AG04450 (cell line): ENCODE results near the gene SRRD. TPM values are rescaled to one million over a fixed set of nuclear protein-coding genes. Genes with fewer than 3 reads are reported as not detected.

ENCODE experiments used
- CTCF ChIA-PET: fragments of 300-600, 350-600 bp; formaldehyde crosslinking; extraction: SDS; loops from one replicate; lab custom pipeline; 2022; ENCODE audit warnings: antibody characterized with exemption, inconsistent platforms; lab: Charles Lee
- POLR2A ChIA-PET: fragments of 350-600 bp; formaldehyde crosslinking; extraction: SDS; loops from one replicate; lab custom pipeline; 2021; ENCODE audit warnings: antibody characterized with exemption, inconsistent platforms; lab: Yijun Ruan, JAX
- DNase-seq: peaks from one replicate; pipeline ENCODE4 v3.0.0-alpha.2; 2011; ENCODE audit warnings: low read depth, low spot score
- H3K27ac ChIP-seq: one replicate; pipeline ENCODE4 v1.5.1; 2012; ENCODE audit warnings: low read depth, low read length, control low read depth
- H3K27me3 ChIP-seq: one replicate; pipeline ENCODE4 v1.6.0; 2012; ENCODE audit warnings: low read length; ENCODE audit not compliant: control insufficient read depth, insufficient read depth
- H3K4me3 ChIP-seq: 2 replicates; pipeline ENCODE4 v1.5.1; 2011; ENCODE audit warnings: mild to moderate bottlenecking, low read depth, low read length, control low read depth
- H3K9me3 ChIP-seq: 2 replicates; pipeline ENCODE4 v1.5.1; 2012; ENCODE audit warnings: low read length; ENCODE audit not compliant: control insufficient read depth, insufficient read depth
- CTCF ChIP-seq: IDR thresholded peaks from 2 replicates; pipeline ENCODE4 v1.5.1; 2011; ENCODE audit warnings: low read depth, low read length, control low read depth, inconsistent platforms
- polyA plus RNA-seq: library from polyadenylated mRNA; depleted of rRNA; stranded (reverse); fragments of >200 nt; gene quantifications from 2 replicates; pipeline ENCODE4 v1.2.3, GENCODE V29; 2011

Gene SRRD
- polyA plus RNA-seq, 1 experiment = 38.5 TPM

DNA sequence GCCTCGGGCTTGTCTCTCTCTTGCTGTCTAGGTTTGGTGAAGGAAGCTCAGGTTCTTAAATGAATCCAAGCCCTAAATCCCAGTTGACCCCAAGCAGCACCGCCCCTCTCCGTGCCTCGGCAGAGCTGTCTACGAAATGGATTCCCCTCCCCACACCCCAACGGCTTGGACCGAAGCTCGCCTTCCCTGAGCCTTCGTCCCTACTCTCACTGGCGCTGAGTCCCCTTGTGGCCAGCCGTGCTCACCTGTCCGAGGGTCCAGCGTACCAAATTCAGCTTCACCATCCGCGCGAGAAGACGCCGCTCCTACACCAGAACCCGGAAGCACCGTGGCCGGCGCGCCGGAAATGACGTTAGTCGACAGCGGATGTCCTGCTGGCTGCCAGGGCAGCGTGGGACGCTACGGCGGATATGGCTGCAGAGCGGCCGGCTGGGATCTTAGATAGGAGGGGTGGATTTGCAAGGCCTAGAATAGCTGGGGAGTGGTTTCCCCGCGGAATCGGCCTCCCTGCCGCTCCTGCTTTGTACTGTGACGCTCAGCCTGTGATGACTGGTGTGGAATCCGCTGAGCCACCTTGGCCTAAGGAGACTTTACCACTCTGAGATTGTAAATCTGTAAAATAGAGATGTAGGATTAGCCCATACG is 28.6 kb downstream of the SRRD start, which contains the start of gene TFIP11:
TFIP11 (minus strand) TSS at position 325 of the 645 bp plus-strand sequence. CDS start 2,201 bp downstream, outside the sequence.
- ChIA-PET POLR2A (interaction anchor here (0.5 to 1.7 kb wide), 3 partner anchors 11 to 77 kb away, joined by 4 to 8 read pairs (median 6); partner anchors contain the start of genes HPS4, SRRD and TPST2), CTCF (interaction anchor here (0.6 to 1.9 kb wide), 2 partner anchors 39 to 153 kb away, joined by 3 to 8 read pairs; no protein-coding TSS in a partner anchor)
- 0 out of 2 replicates have a peak, but pooled peaks have one; percentile 12 for TF ChIP-seq CTCF
- Histone ChIP-seq H3K4me3 (peak within 1 kb of the TSS; percentile 99), H3K9me3 (no peaks in the 10 kb centered on the region; the same call in 1 of the 2 replicates), H3K27ac (no peak within 1 kb of the TSS), H3K27me3 (no peaks in the 10 kb centered on the region)
- DNase-seq = peak; percentile 68

DNA sequence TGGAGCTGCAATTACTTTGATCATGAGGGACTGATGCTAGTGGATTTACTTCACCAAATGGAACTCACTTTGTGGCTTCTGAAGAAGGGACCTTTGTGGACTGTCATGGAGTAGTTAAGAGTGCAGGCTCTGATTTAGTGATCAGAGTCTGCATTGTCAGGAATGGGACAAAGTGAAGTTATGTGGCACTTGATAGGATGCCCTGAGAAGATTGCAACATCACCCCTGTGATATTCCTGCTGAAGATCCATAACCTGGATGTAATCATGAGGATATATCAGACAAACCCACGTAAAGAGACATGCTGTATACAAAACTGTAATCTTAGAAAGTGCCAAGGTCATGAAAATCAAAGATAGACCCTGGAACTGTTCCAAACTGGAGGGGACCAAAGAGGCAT is 30.2 kb downstream of the SRRD start:
- CTCF ChIA-PET = interaction anchor here (1.9 kb wide), 1 partner anchor 152 kb away, joined by 8 read pairs; no protein-coding TSS in a partner anchor
- DNase-seq = no peak
- no peak for TF ChIP-seq CTCF
- H3K4me3 ChIP-seq = no peak overlapping the region
- POLR2A ChIA-PET = no interaction called here
- H3K27ac ChIP-seq = no peak overlapping the region
- no peaks in the 10 kb centered on the region for H3K27me3 ChIP-seq
- H3K9me3 ChIP-seq = no peaks in the 10 kb centered on the region; the same call in 1 of the 2 replicates

GRCh38 chr22:26514419-26515161 is 30.9 kb downstream of the SRRD start:
- ChIA-PET POLR2A (no interaction called here), CTCF (interaction anchor here (1.5 to 2.2 kb wide), 2 partner anchors 11 to 151 kb away, joined by 4 to 6 read pairs; no protein-coding TSS in a partner anchor)
- Histone ChIP-seq H3K27ac (no peak overlapping the region), H3K27me3 (no peaks in the 10 kb centered on the region), H3K9me3 (no peaks in the 10 kb centered on the region; the same call in 1 of the 2 replicates), H3K4me3 (no peak overlapping the region)
- TF ChIP-seq CTCF = no peak
- DNase-seq = no peak

- DNase-seq = no peak
- no peak overlapping the region for H3K27ac ChIP-seq
- no peaks in the 10 kb centered on the region; the same call in 1 of the 2 replicates for H3K9me3 ChIP-seq
- no peak overlapping the region for H3K4me3 ChIP-seq
- no peak for TF ChIP-seq CTCF
- ChIA-PET POLR2A (no interaction called here), CTCF (interaction anchor here (0.5 to 2.2 kb wide), 3 partner anchors 127 to 157 kb away, joined by 3 to 6 read pairs (median 3); no protein-coding TSS in a partner anchor)
- H3K27me3 ChIP-seq = no peaks in the 10 kb centered on the region
Observed at GRCh38 chr22:26515931-26516330, 32.3 kb downstream of the SRRD start.
